ENCODE measurements around the gene ZNF146.
"Not testable (repeated sequence)": the region's sequence is repeated elsewhere in the genome, so short reads cannot be mapped to it uniquely, and the experiment has no call there.

ZNF146 gene

DNA sequence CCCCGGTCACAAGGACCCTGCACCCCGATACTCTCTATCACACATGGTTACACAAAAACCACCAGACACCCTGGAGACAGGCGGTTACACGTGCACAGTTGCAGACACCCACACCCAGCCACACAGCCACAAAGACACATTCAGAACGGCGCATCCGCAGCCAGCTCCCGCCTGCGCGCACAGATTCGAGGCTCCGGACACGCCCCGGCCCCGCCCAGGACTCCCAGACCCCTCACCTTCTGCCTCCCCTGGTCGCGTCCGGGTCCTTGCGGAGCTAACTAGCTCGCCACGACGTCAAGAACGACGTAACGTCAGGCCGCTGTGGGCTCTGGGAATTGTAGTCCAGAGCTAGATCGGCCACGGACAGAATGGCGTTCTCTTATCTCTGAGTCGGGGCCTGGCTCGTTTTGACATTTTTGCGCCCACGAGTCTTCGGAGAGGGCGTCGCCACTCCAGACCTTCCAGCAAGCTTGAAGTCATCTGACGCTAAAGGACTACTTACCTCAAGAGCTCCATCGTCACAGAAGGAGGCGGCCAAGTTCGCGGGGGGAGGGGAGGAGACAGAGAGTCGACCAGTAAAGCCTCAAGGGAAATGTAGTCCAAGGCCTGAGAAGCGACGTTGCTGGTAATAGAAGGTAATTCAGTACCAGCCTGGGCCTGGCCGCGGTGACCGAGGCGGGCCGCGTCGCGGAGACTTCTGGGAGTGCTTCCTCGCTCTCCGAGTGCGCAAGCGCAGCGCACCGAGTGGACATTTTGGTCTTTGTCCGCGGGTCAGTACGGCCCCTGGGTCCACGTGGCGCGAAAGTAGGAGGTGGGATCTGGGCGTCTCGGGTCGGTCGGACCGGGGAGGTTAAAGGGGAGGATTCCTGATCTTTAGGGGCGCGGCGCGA is at the start of gene ZNF146, which contains the start of gene ZNF565:
Gene ZNF146 (plus strand): TSS at position 721 of the 890 bp plus-strand sequence. CDS start 21,335 bp downstream, outside the sequence.
Gene ZNF565 (minus strand): TSS at position 280 of the 890 bp plus-strand sequence. CDS start 12,680 bp downstream, outside the sequence.
- DNase-seq, result peak; percentile 89

DNA sequence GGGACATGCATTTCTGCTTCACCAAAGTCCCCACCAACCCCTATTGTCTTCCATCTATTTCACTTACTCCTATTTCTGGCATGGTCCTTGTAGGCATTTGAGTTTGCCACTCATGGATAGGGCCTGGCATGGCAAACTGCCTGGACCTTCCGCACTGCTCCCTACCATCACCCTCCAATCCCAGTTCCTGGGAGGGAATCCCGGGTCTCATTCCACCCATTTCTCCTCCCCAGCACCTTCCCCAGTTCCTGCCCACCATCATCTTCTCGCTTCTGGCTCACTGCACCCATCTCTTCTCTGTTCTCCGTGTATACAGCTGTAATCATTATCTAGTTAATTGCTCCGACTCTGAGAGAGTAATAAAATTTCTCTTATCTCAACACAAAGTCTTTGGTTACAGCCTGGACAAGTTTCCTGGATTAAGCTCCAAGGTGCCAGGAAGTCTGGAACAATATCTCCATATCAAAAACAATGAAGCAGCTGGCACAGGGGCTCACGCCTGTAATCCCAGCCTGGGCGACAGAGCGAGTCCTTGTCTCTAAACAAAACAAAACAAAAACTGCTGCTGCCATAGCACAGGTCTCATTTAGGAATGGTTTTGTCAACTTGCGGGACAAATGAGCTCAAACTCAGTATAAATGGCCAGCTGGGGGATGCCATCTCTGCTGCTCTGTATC is 45.7 kb upstream of the ZNF146 start:
- DNase-seq, result no peak

DNA sequence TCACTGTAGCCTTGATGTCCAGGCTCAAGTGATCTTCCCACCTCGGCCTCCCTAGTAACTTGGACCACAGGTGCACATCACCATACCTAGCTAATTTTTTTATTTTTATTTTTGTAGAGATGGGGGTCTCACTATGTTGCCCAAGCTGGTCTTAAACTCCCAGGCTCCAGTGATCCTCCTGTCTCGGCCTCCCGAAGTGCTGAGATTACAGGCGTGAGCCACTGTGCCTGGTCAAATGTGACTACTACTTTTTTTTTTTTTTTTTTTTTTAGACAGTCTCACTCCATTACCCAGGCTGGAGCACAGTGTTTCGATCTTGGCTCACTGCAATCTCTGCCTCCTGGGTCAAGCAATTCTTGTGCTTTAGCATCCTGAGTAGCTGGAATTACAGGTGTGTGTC is 42.1 kb upstream of the ZNF146 start:
- DNase-seq, result no peak

DNA sequence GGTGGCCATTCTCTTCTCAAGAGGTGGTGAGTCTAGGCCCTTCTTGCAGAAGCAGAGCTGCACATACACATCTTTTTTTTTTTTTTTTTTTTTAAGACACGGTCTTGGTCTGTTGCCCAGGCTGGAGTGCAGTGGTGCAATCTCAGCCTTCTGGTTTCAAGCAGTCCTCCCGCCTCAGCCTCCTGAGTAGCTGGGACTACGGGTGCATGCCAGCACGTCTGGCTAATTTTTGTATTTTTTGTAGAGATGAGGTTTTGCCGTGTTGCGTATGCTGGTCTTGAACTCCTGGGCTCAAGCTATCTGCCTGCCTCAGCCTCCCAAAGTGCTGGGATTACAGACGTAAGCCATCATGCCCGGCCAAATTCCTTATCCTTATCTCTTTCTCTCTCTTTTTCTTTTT is 41.1 kb upstream of the ZNF146 start:
- DNase-seq, result not testable (repeated sequence)

DNA sequence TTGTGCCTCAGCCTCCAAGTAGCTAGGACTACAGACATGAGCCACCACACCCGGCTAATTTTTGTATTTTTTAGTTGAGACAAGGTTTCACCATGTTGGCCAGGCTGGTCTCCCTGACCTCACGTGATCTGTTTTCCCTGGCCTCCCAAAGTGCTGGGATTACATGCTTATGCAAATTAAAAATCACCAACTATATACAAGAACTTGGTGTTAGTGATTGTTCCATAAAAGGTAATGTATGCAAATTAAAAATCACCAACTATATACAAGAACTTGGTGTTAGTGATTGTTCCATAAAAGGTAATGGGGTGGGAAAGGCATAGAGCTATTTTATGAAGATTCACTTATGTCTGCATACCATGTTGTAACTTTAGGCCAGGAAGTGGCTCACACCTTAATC is 35.8 kb upstream of the ZNF146 start:
- DNase-seq, result not testable (repeated sequence)

DNA sequence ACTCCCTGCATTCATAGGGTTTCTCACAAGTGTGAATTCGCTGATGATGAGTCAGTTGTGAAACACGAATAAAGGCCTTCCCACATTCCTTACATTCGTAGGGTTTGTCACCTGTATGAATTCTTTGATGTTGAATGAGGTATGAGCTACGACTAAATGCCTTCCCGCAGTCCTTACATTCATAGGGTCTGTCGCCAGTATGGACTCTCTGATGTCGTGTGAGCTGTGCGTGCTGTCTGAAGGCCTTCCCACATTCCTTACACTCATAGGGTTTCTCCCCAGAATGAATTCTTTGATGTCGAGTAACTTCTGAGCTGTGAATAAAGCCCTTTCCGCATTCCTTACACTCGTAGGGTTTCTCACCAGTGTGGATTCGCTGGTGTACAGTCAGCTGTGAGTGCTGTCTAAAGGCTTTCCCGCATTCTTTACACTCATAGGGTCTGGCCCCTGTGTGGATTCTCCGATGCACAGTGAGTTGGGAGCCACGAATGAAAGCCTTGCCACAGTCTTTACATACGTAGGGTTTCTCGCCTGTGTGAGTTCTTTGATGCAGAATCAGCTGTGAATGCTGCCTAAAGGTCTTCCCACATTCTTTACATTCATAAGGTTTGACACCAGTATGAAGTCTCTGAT is 32.2 kb upstream of the ZNF146 start:
- no peak for DNase-seq

DNA sequence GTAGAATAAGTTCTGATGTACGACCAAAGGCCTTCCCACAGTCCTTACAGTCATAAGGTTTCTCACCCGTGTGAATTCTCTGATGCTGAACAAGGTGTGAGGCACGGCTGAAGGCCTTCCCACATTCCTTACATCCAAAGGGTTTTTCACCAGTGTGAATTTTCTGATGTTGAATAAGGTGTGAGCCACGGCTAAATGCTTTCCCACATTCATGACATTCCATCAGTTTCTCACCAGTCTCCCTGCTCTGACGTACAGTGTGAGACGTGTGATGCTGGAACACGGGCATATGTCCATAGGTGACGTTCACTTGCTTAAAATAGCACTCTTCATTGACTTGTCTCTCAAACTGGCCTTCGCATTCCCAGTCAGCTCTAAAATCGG is 31.7 kb upstream of the ZNF146 start:
- no peak for DNase-seq

DNA sequence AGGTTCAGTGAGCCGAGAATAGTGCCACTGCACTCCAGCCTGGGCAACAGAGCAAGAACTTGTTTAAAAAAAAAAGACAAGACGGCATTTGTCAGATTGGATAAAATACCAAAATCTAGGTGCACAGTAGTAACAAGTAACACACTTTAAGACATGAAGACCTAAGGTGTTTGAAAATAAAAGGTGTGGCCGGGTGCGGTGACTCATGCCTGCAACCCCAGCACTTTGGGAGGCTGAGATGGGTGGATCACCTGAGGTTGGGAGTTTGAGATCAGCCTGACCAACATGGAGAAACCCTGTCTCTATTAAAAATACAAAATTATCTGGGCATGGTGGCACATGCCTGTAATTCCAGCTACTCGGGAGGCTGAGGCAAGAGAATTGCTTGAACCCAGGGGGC is 28.2 kb upstream of the ZNF146 start:
- not testable (repeated sequence) for DNase-seq

DNA sequence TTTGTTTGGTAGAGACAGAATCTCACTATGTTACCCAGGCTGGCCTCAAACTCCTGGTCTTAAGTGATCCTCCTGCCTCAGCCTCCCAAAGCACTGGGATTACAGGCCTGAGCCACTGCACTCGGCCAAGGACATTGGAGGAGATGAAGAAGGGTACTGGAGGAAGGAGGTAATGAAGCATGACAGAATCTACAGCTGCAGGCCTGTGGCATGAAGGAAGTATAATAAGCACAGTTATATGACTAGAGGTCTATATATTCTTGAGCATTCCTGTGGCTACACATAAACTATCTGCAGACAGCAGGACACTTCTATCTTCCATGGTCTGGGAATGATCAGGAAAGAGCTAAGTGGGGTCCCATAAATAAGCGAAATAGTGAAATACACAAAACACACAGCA is 18.7 kb upstream of the ZNF146 start:
- no peak for DNase-seq

DNA sequence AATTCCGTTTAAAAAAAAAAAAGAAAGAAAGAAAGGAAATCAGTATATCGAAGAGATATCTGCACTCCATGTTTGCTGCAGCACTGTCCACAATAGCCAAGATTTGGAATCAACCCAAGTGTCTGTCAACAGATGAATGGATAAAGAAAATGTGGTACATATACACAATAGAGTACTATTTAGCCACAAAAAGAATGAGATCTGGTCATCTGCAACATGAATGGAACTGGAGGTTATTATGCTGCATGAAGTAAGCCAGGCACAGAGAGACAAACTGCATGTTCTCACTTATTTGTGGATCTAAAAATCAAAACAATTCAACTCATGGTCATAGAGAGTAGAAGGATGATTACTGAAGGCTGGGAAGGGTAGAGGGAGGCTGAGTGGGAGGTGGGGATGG is 16.8 kb upstream of the ZNF146 start:
- DNase-seq, result no peak

DNA sequence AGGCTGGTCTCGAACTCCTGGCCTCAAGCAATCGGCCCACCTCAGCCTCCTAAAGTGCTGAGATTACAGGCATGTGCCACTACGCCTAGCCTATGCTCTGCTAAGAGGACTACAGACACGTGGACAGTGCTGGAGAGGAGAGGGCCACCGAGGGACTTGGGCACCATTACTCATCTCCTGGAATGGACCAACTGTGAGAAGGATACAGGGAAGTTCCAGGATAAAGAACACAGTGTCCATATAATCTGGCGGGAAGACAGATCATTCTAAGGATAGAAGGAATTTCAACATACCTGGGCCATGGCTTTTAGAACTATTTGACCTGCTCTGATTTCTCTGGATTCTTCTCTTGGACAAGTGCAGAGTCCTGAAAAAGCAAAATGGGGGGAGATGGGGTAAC is 13.2 kb upstream of the ZNF146 start:
- no peak for DNase-seq

DNA sequence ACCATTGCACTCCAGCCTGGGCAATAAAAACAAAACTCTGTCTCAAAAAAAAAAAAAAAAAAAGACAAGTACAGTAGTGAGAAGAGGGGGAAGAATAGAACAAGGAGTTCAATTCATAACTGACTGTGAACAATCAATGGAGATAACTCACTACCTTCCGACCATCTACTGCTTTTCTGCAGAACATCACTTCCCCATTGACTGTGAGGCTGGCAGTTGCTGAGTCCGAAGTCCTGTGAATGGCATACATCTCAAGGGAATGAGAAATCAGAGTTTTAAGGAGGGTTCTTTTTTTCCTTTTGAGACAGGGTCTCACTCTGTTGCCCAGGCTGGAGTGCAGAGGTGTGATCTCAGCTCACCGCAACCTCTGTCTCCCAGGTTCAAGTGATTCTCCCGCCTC is 11.6 kb upstream of the ZNF146 start:
- DNase-seq, result no peak

DNA sequence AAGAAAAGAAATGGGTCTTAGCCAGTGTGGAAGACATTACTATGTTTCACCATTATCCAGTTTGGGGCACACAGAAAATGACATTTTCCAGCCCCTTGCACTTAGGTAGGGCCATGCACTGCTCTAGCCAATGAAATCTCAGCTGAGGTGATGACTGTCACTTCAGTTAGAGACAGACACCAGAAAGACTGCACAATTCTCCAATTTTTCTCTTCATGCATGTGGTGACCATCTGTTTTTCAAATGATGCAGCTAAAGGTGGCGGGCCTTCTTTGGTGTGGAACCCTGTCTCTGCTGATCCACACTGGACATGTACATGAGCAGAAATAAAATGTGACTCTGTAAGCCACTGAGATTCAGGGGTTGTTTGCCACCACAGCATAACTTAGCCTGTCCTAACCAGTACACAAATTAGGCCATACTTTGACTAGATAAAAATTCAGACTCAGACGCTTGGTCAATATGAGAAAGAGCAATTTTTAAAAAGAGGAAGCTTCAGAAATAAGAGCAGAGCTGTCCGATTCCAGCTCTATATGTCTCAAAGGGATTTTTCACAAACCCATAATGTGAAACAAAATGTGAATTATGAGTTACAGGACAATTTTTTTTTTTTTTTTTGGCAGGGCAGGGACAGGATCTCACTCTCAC is 7.2 kb upstream of the ZNF146 start:
- DNase-seq, result no peak

DNA sequence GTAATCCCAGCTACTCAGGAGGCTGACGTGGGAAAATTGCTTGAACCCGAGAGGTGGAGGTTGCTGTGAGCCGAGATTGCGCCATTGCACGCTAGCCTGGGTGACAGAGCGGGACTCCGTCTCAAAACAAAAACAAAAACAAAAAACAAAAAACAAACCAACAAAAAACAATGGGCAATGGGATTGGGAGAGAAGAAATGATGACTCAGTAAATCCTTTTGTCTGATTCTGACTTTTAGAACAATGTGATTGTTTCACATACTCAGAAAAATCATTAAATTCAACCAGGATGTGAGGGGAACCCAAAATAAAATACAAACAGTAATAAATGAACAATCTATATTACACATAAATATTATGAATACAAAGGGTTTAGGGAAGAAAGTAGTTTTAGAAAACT is 5.5 kb upstream of the ZNF146 start:
- DNase-seq, result no peak

DNA sequence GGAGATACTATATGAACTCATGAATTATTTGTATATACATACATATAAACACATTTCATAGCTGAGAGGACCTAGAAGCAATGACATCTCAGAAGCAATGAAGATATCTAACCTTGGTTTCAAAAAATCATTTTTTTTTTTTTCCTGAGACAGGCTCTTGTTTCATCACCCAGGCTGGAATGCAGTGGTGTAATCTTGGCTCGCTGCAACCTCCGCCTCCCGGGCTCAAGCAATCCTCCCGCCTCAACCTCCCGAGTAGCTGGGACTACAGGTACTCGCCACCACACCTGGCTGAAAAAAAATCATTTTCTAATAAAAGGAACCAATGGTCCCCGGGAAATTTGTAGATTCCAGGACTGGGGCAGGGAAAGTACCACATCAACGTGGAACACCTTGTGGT is 4.4 kb upstream of the ZNF146 start:
- no peak for DNase-seq

DNA sequence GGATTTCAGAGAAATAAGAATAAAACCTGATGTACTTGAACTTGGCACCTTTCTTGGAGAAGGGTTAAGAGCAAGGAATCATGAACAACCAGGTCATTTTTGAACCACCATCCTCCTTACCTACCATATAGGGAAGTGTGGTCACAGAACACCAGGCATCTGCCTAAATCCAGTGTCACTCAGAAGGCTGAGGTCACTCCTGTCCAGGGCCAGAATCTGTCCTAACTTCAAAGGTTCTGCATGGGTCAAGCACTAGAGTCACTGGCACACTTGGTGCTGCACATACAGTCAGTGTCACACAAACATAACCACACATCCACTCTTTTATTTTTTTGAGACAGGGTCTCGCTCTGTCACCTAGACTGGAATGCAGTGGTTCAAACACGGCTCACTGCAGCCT is 2.0 kb upstream of the ZNF146 start:
- DNase-seq, result no peak

DNA sequence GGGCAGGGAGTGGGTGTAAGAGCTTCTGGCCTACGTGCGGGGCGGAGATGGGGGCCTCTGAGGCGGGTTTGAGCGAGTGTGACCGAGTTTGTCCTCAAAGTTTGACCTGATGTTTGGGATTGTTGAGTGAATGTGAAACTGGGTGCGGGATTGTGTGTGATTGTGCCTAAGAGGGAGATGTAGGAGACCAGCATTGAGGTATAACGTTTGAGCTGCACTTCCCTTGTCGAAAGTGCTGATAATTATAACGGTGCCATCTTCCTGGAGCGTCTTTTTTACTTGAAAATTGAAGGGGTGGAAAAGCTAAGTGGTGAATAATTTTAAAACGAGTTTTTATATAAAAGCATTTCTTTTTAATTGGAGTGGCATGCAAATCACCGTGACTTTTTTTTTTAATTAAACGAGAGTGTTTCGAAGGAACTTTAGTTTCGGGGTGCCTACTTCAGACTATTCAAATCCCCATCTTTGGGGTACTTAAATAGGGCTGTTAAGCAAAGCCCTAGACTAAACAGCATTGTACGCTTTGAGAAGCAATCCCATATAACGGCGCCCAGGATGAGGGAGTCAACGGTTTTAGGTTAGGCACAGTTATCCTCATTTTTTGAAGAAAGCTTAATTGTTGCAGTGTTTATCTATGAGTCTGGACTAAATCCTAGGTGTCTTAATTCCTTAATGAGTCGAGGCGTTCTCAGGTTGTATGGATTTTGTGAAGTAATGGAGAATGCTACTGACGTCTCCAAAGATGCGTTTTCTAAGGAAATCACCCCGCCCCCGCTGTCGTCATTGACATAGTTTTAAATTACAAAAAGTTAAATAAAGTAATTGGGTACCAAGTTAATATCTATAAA is 594 bp downstream of the ZNF146 start:
- DNase-seq, result no peak

DNA sequence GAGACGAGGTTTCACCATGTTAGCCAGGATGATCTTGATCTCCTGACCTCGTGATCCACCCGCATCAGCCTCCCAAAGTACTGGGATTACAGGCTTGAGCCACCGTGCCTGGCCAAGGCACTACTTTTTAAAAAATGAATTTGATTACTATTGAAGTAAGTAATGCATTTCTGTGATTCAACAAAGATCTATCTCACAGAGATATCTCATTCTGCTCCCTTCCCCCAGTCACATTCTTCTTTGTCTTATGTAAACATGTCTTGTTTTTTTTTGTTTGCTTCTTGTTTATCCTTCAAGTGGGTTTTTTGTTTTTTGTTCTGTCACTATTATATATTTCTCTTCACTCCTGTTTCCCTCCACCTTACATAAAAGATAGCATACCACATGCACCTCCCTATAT is 6.6 kb downstream of the ZNF146 start:
- no peak for DNase-seq

DNA sequence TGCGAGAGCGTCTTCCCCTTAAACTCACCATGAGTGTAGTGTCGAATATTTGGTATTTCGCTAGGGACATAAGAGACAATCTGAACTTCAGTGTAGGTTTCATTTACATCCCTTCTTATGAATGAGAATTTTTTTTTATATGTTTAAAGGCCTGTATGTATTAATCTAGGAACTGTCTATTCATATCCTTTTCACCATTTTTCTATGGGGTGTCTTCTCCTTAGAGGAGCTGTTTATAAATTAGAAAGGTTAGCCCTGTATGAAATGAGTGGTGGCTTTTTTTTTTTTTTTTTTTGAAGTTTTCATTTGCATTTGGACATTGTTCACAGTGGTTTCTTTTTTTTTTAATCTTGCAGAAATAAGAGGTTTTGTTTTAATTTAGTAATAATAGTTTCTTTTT is 7.6 kb downstream of the ZNF146 start:
- DNase-seq, result no peak

DNA sequence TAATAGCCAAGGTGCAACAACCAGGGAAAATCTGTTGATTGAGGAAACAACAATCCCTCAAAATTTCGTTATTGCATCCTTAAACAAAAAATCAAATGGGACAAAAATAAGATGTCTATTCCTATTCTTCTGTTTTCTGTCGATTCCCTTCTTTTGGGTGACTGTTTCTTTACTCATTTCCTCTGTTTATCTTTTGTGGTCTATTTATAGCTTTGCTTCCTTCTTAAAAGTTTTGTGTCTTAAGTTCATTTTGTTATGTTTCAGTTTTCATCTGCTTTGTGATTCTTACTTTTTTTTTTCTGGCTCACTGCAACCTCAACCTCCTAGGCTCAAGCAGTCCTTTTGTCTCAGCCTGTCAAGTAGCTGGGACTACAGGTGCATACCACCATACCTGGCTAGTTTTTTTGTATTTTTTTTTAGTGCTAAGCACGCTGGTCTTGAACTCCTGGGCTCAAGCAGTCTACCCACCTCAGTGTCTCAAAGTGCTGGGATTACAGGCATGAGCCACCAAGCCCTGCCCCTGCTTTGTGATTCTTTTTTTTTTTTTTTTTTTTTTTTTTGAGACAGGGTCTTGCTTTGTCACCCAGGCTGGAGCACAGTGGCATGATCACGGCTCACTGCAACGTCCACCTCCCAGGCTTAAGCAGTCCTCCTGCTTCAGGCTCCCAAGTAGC is 10.4 kb downstream of the ZNF146 start:
- no peak for DNase-seq

DNA sequence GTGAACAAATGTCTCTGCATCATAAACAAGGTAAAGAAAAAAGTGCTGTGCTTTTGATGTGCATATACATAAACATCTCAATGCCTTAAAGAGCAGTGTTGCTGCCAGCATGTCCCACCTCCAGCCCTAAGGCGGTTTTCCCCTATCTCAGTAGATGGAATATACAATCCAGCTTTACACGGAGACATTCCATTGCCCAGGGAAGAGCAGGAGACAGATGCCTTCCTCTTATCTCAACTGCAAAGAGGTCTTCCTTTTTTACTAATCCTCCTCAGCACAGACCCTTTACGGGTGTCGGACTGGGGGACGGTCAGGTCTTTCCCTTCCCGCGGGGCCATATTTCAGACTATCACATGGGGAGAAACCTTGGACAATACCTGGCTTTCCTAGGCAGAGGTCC is 18.7 kb downstream of the ZNF146 start:
- not testable (repeated sequence) for DNase-seq
